ENCODE data around the gene PACRG.

GRCh38 chr6:163128324-163128723 is 400.6 kb downstream of the PACRG start:
- no peak for TF ChIP-seq POLR2AphosphoS5 (IDR thresholded peaks at IDR 0.05; ENCODE audit: low read depth, low read length)
- no peak for TF ChIP-seq EZH2phosphoT487 (IDR thresholded peaks at IDR 0.05; ENCODE audit: borderline replicate concordance, low read depth)
- no peak for TF ChIP-seq CTCF (IDR thresholded peaks at IDR 0.05)
- no peak for TF ChIP-seq REST (IDR thresholded peaks at IDR 0.05; ENCODE audit: low read depth, low read length)
- TF ChIP-seq, protein P1, sequence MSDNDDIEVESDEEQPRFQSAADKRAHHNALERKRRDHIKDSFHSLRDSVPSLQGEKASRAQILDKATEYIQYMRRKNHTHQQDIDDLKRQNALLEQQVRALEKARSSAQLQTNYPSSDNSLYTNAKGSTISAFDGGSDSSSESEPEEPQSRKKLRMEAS (IDR thresholded peaks at IDR 0.05; ENCODE audit: low read depth): no peak
- TF ChIP-seq TAF1 (IDR thresholded peaks at IDR 0.05; ENCODE audit: borderline replicate concordance, low read depth, low read length): no peak
- TF ChIP-seq, protein P2, sequence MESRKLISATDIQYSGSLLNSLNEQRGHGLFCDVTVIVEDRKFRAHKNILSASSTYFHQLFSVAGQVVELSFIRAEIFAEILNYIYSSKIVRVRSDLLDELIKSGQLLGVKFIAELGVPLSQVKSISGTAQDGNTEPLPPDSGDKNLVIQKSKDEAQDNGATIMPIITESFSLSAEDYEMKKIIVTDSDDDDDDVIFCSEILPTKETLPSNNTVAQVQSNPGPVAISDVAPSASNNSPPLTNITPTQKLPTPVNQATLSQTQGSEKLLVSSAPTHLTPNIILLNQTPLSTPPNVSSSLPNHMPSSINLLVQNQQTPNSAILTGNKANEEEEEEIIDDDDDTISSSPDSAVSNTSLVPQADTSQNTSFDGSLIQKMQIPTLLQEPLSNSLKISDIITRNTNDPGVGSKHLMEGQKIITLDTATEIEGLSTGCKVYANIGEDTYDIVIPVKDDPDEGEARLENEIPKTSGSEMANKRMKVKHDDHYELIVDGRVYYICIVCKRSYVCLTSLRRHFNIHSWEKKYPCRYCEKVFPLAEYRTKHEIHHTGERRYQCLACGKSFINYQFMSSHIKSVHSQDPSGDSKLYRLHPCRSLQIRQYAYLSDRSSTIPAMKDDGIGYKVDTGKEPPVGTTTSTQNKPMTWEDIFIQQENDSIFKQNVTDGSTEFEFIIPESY (IDR thresholded peaks at IDR 0.05; ENCODE audit: borderline replicate concordance, low read depth): no peak
